Measurements from ENCODE around the gene CLIC5. TPM values are rescaled to one million over a fixed set of nuclear protein-coding genes. Genes with fewer than 3 reads are reported as not detected.

The CLIC5 gene
- total RNA-seq, 1 experiment from 2014 or later, result 0.20 TPM

DNA sequence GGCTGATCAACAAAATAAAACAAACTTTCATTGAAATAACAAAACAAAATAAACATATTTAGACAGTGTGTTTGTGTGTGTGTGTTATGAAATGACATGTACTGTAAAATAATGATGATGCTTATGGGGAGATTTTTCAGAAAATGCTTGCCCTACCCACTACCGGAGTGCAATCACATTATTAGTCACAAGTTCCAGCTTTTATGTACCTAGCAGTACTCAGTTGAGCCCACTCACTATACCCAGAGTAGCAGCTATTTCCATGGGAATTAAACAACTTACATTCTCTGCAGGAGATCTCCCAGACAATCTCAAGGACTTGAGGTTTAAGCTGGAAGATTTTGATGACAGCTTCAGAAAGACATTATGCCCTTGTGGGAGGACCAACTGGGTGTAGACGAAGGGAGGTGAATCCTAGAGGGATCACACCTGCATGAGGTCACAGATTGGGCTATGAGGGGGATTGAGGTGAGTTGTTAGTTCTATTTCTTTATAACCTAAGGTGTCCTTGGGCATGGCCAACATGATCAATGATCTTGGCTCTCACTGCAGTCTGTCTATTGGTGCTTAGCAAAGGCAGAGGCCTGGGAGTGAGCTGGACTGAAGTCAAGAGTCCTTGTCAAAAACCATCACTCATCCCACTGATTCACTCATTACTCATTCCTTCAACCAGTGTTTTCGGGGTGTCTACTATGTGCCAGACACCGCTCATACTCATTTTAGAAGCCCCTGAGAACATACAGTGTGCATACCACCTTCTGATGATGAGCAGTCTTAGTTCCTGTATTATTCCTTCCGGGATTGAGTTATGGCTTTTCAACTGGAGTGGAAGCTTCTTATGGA is 6.7 kb upstream of the CLIC5 start:
- no peak overlapping the region for H2BK5ac ChIP-seq (ENCODE audit: insufficient read length, low read length)
- no peak overlapping the region for H3K4me2 ChIP-seq (ENCODE audit: insufficient read depth, insufficient read length, low read length)
- no peak overlapping the region for H4K8ac ChIP-seq (replicated peaks; ENCODE audit: insufficient read length, low read depth, low read length)
- H4K20me1 ChIP-seq (ENCODE audit: control insufficient read depth, insufficient read depth, insufficient read length), result no peaks in the 10 kb centered on the region
- no peaks in the 10 kb centered on the region for H3K36me3 Mint-ChIP-seq (ENCODE audit: insufficient read depth in 1 of 3, low read depth in 3 of 3)
- no peaks in the 10 kb centered on the region for H3K79me1 ChIP-seq (ENCODE audit: insufficient read depth, low read depth, low read length, poor library complexity, severe bottlenecking)
- H2BK12ac ChIP-seq (ENCODE audit: insufficient read length, low read depth, low read length), result no peak overlapping the region
- no peak overlapping the region for H3T11ph ChIP-seq (ENCODE audit: low read length)
- no peak overlapping the region for H4K91ac ChIP-seq (ENCODE audit: insufficient read length, low read depth, low read length)
- H3K4me1 ChIP-seq (ENCODE audit: insufficient read depth, low read length), result no peaks in the 10 kb centered on the region
- no peak overlapping the region for H2BK120ac ChIP-seq (ENCODE audit: low read depth, low read length, poor library complexity, severe bottlenecking)
- no peak overlapping the region for H3K4ac ChIP-seq (ENCODE audit: low read depth, low read length)
- H3K79me2 ChIP-seq (ENCODE audit: insufficient read depth, low read length), result no peaks in the 10 kb centered on the region
- no peak overlapping the region for H2BK20ac ChIP-seq (ENCODE audit: low read depth, low read length, poor library complexity, severe bottlenecking)
- H3K9me3 ChIP-seq (ENCODE audit: control insufficient read depth, low read depth, low read length), result no peaks in the 10 kb centered on the region
- no peak for TF ChIP-seq CTCF (conservative IDR thresholded peaks at IDR 0.05)
- H3K14ac ChIP-seq (ENCODE audit: insufficient read depth, low read length), result no peak overlapping the region
- H3K23ac ChIP-seq (ENCODE audit: insufficient read length, low read depth, low read length), result no peak overlapping the region
- H3K27ac Mint-ChIP-seq, result no peak overlapping the region
- H3K18ac ChIP-seq (ENCODE audit: insufficient read length, low read depth, low read length), result no peak overlapping the region
- no peak overlapping the region for H2AK5ac ChIP-seq (ENCODE audit: insufficient read length, low read length)
- H3K9me3 Mint-ChIP-seq, result no peaks in the 10 kb centered on the region
- no peaks in the 10 kb centered on the region for H3K23me2 ChIP-seq (ENCODE audit: insufficient read length, low read depth, low read length, poor library complexity, severe bottlenecking)
- no peak overlapping the region for H2BK15ac ChIP-seq (ENCODE audit: low read depth, low read length)
- H3K56ac ChIP-seq (ENCODE audit: insufficient read length, low read depth, low read length), result no peak overlapping the region
- H3K9ac ChIP-seq (ENCODE audit: extremely low read depth, insufficient read length, low read length), result no peak overlapping the region
- H3K27me3 Mint-ChIP-seq (ENCODE audit: low read depth), result peaks cover 17% of the 10 kb centered on the region
- peaks cover 4% of the 10 kb centered on the region in 2 experiments; a peak in 2 of 4 replicates for H3K4me1 Mint-ChIP-seq
- WGBS (ENCODE audit: extremely low coverage, insufficient read length, low lambda C conversion rate), result no CpG with 5 or more reads among the region's 5 CpGs
- no peaks in the 10 kb centered on the region for H3K27me3 ChIP-seq (ENCODE audit: insufficient read depth, low read length)
- H3K27ac ChIP-seq (ENCODE audit: insufficient read length, low read depth, low read length), result no peak overlapping the region
- no peak overlapping the region for H2AFZ ChIP-seq (ENCODE audit: low read length)
- no peak overlapping the region for H3K4me3 Mint-ChIP-seq
- no peak for DNase-seq
- no peak overlapping the region for H4K5ac ChIP-seq (ENCODE audit: insufficient read length, low read depth, low read length)

Data from H9 (cell line).